KOPT-K1 (cell line): Measurements from ENCODE around the gene HOXB8.

Experiments
- H3K27ac ChIP-seq: fragments of 200-600 bp; sonication (generic); 2 replicates; pipeline ENCODE4 v1.5.1; 2016; ENCODE audit warnings: antibody characterized with exemption, mild to moderate bottlenecking, low read depth, low read length; ENCODE audit not compliant: poor library complexity, severe bottlenecking
- H3K36me3 ChIP-seq: fragments of 200-600 bp; sonication (generic); 2 replicates; pipeline ENCODE4 v1.5.1; 2017; ENCODE audit warnings: antibody characterized with exemption, mild to moderate bottlenecking, low read length, moderate library complexity; ENCODE audit not compliant: insufficient read depth
- H3K9me3 ChIP-seq: fragments of 200-600 bp; sonication (generic); 2 replicates; pipeline ENCODE4 v1.5.1; 2017; ENCODE audit warnings: antibody characterized with exemption, low read length, mild to moderate bottlenecking; ENCODE audit not compliant: insufficient read depth, poor library complexity, severe bottlenecking

Gene HOXB8

DNA sequence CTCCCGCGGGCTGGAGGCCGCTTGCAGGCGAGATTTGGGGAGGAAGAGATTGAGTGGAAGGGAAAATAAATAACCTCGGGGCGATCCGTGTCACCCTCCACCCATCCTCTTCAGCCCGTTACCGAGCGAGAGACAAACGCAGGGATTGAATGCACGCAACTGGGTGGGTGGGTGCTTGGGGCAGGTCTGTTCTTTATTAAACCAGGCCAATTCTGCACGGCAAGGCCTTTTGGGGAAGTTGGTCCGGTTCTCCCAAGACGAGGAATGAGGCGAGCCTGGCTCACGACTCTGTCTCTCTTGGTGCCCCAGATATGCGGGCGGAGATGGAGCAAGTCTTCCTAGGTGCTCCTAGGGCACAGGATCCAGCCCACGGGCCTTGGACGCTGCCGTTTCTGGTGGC lies 3.9 kb downstream of the HOXB8 start:
- Histone ChIP-seq H3K36me3 (no peaks in the 10 kb centered on the region), H3K27ac (no peak overlapping the region), H3K9me3 (no peaks in the 10 kb centered on the region)

DNA sequence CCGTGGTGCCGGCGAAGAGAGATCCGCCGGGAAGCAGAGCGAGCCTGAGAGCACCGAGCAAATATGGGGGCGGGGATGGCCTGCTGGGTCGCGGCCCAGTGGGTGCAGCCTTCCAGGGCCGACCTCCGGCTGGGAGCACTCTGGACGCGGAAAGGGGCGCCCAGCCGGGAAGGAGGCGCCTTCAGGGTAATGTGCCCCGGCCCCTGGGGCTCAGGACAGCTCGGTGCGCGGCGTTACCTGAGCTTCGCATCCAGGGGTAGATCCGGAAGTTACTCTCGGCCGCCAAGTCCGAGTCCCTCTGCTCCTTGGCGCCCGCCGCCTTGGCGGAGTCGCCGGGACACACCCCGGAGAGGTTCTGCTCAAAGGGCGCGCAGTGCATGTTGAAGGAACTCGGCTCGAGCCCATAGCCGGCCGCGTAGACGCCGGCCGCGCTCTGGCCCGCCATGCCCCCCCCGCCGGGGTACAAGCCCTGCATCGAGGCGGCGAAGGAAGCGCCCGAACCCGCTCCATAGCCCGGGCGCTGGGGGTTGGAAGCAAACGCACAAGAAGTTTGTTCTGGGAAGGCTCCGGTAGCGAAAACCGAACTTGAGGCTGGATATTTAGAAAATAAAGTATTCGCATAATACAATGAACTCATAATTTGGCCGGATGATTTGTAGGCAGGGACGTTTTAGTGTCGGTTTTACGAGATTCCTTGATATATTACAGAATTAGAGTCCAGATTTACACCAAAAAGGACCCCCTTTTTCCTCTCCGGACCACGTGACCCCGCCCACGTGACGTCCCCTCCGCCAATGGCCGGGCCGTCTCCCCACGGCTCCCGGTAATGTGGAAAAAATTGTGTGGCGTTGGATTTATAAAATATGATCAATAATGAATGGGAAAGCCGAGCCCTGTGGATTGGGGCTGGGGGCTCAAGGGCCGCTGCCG lies 4.5 kb downstream of the HOXB8 start, which contains the start of gene HOXB7:
TSS of gene HOXB7 (minus strand) at position 736 of the 930 bp plus-strand sequence. CDS start at position 637, 99 bp downstream.
- Histone ChIP-seq H3K36me3 (no peaks in the 10 kb centered on the region), H3K9me3 (no peaks in the 10 kb centered on the region), H3K27ac (no peak within 1 kb of the TSS)

DNA sequence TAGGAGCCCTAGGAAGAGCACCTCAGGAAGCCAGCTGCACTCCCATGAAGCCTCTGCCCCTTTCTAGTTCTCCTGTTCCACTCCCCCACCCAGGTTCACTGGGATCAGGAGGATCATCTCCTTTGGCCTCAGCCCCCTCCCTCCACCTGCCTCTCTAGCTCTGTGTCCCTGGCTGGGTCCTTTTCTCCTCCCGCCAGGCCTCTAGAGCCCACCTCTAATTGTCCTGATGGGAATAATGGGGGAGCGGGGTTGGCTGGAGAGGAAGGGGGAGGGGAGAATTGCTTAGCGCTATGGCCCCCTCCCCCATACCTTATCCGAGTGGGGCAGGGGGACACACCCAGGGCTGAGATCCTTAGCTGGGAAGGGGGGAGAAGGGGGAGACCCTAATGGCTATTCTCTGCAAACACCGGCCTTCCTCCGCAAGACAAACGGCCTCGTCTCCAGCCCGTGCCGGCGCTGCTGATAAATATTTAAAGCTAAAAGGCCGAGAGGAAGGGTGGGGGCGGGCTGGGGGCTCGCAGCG lies 5.3 kb downstream of the HOXB8 start:
- Histone ChIP-seq H3K36me3 (no peaks in the 10 kb centered on the region), H3K27ac (no peak overlapping the region), H3K9me3 (no peaks in the 10 kb centered on the region)

DNA sequence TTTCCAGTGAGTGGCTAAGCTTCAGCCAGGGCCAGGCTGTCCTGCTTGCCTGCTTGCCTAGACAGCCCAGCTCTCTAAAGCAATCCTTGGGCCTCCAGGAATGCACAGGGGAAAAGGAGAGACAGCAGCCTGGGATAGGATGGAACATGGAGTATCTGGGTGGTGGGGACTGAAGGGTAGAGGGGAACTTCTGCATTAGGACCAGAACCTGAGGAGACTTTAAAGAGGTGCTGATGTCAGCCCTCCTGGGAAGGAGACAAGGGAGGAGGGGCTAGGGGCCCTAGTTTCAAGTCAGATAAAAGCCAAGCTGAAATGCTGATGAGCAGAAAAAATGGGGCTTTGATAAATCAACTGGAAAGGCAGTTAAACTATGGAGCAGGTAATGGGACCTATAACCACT lies 6.1 kb downstream of the HOXB8 start:
- H3K36me3 ChIP-seq = no peaks in the 10 kb centered on the region
- H3K27ac ChIP-seq = no peak overlapping the region
- H3K9me3 ChIP-seq = no peaks in the 10 kb centered on the region

DNA sequence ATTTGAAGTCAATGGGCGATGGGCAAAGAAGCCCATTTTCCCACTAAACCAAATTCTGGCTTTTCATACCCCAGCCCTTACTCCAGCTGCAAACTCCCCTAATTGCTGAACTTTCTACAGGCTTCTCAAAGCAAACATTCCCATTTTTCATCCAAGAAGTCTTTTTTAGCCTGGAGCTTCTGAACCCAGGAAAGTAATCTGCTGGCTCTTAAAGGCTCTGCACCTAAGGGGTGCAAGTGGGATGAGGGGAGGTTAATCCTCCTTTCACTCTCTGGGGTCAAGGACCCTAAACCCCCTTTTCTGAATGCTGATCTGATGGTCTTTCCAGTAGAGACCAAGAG lies 6.6 kb downstream of the HOXB8 start:
- H3K9me3 ChIP-seq = no peaks in the 10 kb centered on the region
- no peaks in the 10 kb centered on the region for H3K36me3 ChIP-seq
- H3K27ac ChIP-seq = no peak overlapping the region

DNA sequence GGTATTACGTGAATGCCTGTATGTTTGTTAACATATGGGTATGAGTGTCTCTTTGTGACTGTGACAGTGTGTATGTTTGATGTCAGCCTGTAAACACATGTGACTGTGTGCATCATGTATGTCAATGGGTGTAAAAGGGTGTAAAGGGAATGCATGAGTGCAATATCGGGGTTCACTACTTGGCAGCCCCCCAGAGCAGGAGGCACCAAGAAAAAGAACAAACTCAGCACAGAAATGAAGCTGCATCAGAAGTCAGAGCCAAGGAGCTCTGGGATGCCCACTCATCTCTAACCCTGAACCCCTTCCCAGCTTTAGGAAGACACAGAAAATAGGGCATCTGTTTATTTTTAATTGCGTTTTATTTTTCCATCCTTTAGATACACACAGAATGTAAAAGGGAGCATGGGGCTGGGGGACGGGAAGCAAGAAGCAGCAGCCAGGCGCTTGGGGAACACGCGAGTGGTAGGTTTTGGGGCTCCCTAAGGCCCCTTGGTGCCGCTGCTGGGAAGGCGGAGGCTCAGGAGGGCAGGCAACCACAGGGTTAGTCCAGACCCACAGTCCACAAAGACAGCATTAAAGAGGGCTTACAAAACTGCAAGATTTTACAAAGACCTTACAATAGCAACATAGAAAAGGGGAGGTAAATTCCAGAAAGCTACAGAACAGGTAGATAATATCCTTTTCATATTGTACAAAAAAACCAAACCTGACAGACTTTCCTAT lies 8.0 kb downstream of the HOXB8 start:
- Histone ChIP-seq H3K36me3 (no peaks in the 10 kb centered on the region), H3K9me3 (no peaks in the 10 kb centered on the region), H3K27ac (no peak overlapping the region)

DNA sequence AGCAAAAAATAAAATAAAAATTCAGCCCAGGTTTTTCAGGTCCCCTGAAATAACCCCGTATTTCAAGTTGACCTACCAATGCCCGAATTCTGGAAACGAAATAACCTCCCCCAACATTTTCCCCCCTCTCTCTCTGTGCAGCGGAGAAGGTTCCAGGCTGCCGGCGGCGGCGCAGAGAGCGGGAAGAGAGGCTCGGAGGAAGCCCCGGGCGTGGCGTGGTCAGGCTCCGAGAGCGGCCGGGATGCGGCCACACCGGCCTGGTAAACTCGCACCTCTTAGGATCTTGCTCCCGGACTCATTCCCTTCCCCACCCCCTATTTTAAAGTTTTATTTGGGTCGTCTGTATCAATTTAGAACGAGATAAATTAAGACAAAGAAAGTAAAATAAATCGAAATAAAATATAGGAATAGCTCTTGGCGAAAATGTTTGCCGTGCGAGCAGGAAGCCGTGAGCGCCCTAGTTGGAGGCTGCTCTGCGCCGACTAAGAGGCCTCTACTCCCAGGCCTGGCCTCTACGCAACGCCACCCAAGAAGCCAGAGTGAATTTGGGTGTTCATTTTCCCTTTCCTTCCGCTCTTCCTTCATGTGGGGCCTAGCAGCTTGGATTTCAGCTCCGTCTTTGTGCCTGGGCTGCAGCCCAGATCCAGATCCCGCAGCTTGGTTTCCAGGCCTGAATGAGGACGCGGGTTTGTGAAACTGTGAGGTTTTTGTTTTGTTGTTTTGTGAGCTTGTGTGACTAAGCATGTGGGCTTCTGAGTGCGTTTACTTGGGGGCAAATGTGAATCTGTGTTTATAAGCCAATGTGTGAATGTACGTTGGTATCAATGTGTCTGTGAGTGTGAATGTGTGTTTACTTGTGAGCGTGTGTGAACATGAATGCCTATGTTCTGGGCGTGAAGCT lies 8.9 kb downstream of the HOXB8 start:
- no peak overlapping the region for H3K27ac ChIP-seq
- no peaks in the 10 kb centered on the region for H3K9me3 ChIP-seq
- H3K36me3 ChIP-seq = no peaks in the 10 kb centered on the region

DNA sequence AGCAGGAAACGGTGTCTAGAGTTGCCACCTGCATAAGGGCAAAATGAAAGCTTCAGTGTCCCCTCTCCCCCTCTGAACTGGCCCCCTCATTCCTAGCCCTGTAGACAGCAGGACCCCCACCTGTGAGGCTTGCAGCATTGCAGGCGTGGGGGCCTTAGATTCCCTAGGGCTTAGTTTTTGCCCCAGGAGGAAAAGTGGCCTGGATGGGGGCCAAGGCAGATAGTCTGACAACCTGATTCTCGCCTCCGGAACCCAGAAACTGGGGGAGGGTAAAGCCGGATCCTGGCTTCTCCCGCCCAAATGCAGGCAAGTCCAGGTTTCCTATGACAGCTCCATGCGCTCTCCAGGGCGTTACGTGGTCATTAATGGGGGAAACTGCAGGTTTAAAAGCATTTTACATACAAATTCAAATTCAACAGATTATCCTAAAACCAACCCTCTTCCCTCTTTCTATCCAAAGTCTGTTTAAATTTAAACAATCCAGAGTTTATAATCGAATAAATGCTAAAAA lies 9.6 kb downstream of the HOXB8 start:
- H3K36me3 ChIP-seq = no peaks in the 10 kb centered on the region
- H3K27ac ChIP-seq = no peak overlapping the region
- H3K9me3 ChIP-seq = no peaks in the 10 kb centered on the region

DNA sequence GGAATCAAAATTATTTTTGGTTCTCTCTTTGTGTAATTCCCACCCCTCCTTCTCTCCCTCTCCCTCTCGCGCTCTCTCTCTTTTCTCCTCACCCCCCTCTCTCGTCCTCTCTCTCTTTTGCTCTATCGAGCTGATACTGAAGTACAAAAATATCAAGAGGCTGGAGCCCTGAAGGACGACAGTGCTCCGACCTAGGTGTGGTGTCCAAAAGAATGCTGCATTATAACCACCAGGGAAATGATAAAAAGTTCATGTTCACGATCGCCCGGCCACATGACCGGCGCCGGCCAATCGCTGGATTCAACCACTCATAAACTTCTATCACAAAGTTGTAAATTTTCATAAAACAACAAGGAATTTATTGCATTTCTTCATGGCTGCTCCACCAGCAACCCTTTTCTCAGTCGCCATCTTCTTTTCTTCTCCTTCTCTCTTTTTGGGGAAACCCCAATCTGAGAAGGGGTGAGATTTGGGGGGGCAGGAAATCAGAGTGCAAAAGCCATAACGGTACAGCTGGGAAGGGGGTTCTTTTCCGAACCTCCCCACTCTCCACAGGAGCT lies 10.2 kb downstream of the HOXB8 start, which contains the start of gene HOXB6:
TSS of gene HOXB6 (minus strand) at position 217 of the 560 bp plus-strand sequence. CDS start 6,836 bp downstream, outside the sequence.
- H3K27ac ChIP-seq = no peak within 1 kb of the TSS
- no peaks in the 10 kb centered on the region for H3K9me3 ChIP-seq
- H3K36me3 ChIP-seq = no peaks in the 10 kb centered on the region

DNA sequence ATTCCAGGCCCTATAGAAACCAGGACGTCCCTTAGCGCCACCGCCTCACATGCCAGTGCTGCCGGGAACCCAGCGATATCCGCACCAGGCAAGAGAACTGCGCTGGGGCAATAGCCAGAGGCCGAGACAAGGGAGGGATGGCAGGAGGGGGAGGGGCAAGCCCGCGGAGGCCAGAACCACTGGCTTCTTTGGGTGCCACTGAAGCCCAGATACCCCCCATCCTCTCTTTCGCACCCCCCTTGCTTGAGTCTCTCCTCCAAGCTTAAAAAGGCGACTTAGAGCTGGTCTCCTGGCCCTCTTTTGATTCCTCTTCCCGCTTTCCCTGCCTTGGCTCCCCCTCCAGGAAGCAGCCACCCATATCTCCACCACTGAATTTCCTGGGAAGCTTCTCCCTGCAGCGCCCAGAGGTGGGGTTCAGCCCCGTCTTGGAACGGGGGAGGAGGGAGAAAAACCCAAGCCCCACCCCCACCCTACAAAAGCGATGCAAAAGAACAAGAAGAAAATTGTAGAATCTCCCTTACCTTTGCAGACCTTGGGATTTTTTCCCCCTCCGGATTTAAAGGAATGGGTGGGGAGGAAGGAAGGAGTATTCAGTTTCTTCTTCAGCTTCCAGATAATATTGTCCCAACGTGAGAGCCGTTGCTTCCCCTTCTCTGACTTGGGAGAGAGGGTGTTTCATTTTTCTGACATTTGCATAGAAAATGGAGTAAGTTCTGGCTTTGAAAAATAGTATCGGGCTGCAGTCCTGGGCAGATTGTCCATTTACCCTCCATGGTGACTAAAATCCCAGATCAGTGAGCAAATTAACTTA lies 10.9 kb downstream of the HOXB8 start:
- H3K27ac ChIP-seq = no peak overlapping the region
- H3K9me3 ChIP-seq = no peaks in the 10 kb centered on the region
- H3K36me3 ChIP-seq = no peaks in the 10 kb centered on the region

DNA sequence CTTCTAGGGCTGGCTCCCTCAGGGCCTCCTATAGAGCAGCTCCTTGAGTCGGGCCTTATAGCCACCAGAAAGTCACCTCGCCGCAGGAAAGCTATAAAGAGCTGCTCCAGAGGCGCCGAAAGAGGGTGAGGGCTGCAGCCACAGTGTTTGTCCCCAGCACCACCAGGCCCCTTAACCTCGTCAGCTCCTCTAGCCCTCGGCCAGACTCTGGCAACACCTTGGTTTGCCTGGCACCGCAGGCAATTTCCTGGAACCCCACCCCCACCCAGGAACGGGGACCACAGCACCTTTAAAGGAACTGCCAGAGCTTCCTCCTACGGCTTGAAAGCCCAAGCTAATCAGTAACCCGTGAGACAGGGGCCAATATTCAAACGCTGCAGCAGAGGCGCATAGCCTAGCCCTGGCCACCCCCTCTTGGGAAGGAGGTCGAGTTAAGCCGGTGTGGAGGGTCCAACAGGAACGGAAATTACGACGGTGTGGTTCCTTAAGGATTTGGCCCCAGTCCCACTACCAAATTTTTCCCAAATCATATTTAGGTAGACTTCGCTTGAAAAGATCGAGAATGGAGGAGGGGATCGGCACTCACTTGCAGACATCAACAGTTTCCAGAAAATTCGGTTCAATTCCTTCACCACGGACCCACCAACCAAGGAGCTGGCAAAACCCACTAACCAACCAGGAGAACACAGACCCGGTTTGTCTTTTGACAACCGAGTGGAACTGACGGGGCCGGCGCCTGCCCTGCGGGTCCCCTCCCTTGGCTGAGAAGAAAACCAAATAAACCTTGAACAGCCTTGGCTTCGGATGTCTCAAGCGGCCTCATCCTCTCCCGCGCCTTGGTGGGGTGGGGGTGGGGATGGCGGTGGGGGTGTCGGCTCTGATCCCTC lies 13.3 kb downstream of the HOXB8 start:
- H3K9me3 ChIP-seq = no peaks in the 10 kb centered on the region
- no peak overlapping the region for H3K27ac ChIP-seq
- H3K36me3 ChIP-seq = no peaks in the 10 kb centered on the region

DNA sequence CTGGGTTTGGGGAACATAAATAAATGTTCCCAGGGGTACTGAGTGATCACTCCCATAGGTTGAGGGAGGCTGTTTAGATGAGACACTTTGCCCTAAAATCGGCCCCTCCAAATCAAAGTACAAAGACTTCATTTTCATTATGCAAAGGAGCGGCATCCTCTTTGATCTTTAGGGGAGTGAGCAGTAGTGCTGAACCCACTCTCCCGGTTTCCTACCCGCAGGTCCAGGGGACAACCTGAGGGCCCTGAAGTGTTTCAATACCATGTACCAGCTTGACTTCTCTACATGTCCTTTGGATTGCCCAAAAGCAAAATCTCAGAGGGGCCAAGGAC lies 13.9 kb downstream of the HOXB8 start:
- H3K36me3 ChIP-seq = no peaks in the 10 kb centered on the region
- no peak overlapping the region for H3K27ac ChIP-seq
- no peaks in the 10 kb centered on the region for H3K9me3 ChIP-seq
